HepG2 (cell line): ENCODE results near the gene RAP2A. TPM values are rescaled to one million over a fixed set of nuclear protein-coding genes. Genes with fewer than 3 reads are reported as not detected.

Source experiments
- EEA1 ChIP-seq: sonication (generic); formaldehyde crosslinking; IDR thresholded peaks from 2 replicates; pipeline ENCODE4 v1.5.1; 2020; ENCODE audit warnings: mild to moderate bottlenecking, missing genetic modification reagents, borderline replicate concordance
- HNF4A ChIP-seq: sonication (generic); formaldehyde crosslinking; IDR thresholded peaks from 2 replicates; pipeline ENCODE4 v1.4.0; 2020; ENCODE audit warnings: missing genetic modification reagents
- HNRNPL ChIP-seq: fragments of 200-400 bp; formaldehyde crosslinking; IDR thresholded peaks from 2 replicates; pipeline ENCODE4 v1.6.1; 2017; ENCODE audit warnings: mild to moderate bottlenecking, low read depth, low read length
- HOXA3 ChIP-seq: sonication (generic); formaldehyde crosslinking; IDR thresholded peaks from 2 replicates; pipeline ENCODE4 v1.5.0; 2020; ENCODE audit warnings: missing genetic modification reagents
- MAZ ChIP-seq, 2 experiments: sonication (generic) in 1 of 2; formaldehyde crosslinking in 1 of 2; IDR thresholded peaks; 2 replicates each; pipeline versions ENCODE4 v1.5.0 to v1.6.1; 2012 to 2020; ENCODE audit warnings: low read depth in 2 of 2, mild to moderate bottlenecking in 2 of 2, borderline replicate concordance in 1 of 2, improper control_type of control experiment in 1 of 2, low read length in 1 of 2, missing genetic modification reagents in 1 of 2, moderate library complexity in 1 of 2
- MBD4 ChIP-seq: IDR thresholded peaks from 2 replicates; pipeline ENCODE4 v1.6.1; 2012; ENCODE audit warnings: low read length, inconsistent platforms, borderline replicate concordance
- NRL ChIP-seq: sonication (generic); formaldehyde crosslinking; IDR thresholded peaks from 2 replicates; pipeline ENCODE4 v1.5.0; 2020; ENCODE audit warnings: missing genetic modification reagents, mild to moderate bottlenecking, moderate library complexity, borderline replicate concordance
- SRSF9 ChIP-seq: fragments of 200-400 bp; formaldehyde crosslinking; IDR thresholded peaks from 2 replicates; pipeline ENCODE4 v1.6.1; 2018; ENCODE audit warnings: borderline replicate concordance, mild to moderate bottlenecking, low read depth, low read length; ENCODE audit not compliant: insufficient read depth, poor library complexity, severe bottlenecking
- ZNF24 ChIP-seq: fragments of 450-650 bp; IDR thresholded peaks from 2 replicates; pipeline ENCODE4 v1.6.1; 2017; ENCODE audit warnings: antibody characterized with exemption, mild to moderate bottlenecking
- ZNF619 ChIP-seq: sonication (generic); formaldehyde crosslinking; IDR thresholded peaks from 2 replicates; pipeline ENCODE4 v1.4.0; 2020; ENCODE audit warnings: mild to moderate bottlenecking, missing genetic modification reagents
- polyA plus RNA-seq, 8 experiments: library from polyadenylated mRNA; depleted of rRNA in 3 of 8; stranded (reverse) in 7 of 8; unstranded in 1 of 8; fragments of >200 nt; fragmentation: Illumina TruSeq in 4 of 8; extraction: Trizol in 4 of 8; gene quantifications; 2 replicates each; pipeline versions ENCODE4 v1.2.1 to v1.2.3, GENCODE V29; 2011 to 2016; ENCODE audit warnings: low read depth in 4 of 8, missing spikeins in 1 of 8, mixed read lengths in 1 of 8; ENCODE audit not compliant: insufficient read depth in 1 of 8
- total RNA-seq, 5 experiments: library from RNA; depleted of rRNA; stranded (reverse); fragments of >200 nt; fragmentation: Illumina TruSeq; extraction: Trizol; gene quantifications; 2 replicates each; pipeline ENCODE4 v1.2.3, GENCODE V29; 2016; ENCODE audit warnings: low read depth in 1 of 5
- TF ChIP-seq, protein P1 (sequence below), 2 experiments: fragments of 450-650 bp in 1 of 2; sonication (generic) in 1 of 2; formaldehyde crosslinking in 1 of 2; IDR thresholded peaks; 2 replicates each; pipeline versions ENCODE4 v1.6.1 to v1.8.0; 2016 to 2022; ENCODE audit warnings: antibody characterized with exemption in 1 of 2, mild to moderate bottlenecking in 1 of 2, missing genetic modification reagents in 1 of 2
- TF ChIP-seq, protein P2 (sequence below): sonication (generic); formaldehyde crosslinking; IDR thresholded peaks from 2 replicates; pipeline ENCODE4 v1.9.0; 2021; ENCODE audit warnings: missing genetic modification reagents, borderline replicate concordance

RAP2A gene
- total and polyA plus RNA-seq, 2 of the 13 experiments (the other 11 are each of a cell fraction or from before 2014, with no cell fraction given) = 9.9 to 23.1 TPM

DNA sequence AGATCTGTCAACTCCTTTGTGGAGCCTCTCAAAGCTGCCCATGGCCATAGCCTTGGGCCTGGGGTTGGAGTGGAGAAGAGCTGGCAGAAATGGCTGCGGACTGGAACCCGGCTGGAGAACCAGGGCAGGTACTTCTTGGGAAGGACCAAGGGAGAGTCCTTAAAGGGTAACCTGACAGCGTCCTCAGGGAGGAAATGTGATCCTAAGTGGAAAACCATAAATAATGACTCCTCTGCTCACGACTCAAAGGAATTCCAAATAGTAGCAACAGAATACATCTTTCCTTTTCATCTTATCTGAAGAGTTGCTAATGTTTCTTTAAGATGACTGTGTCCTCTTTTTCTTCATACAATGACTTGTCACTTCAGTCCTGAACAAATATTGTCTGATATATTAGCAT lies 41.0 kb downstream of the RAP2A start (continued):
- TF ChIP-seq, protein P1, sequence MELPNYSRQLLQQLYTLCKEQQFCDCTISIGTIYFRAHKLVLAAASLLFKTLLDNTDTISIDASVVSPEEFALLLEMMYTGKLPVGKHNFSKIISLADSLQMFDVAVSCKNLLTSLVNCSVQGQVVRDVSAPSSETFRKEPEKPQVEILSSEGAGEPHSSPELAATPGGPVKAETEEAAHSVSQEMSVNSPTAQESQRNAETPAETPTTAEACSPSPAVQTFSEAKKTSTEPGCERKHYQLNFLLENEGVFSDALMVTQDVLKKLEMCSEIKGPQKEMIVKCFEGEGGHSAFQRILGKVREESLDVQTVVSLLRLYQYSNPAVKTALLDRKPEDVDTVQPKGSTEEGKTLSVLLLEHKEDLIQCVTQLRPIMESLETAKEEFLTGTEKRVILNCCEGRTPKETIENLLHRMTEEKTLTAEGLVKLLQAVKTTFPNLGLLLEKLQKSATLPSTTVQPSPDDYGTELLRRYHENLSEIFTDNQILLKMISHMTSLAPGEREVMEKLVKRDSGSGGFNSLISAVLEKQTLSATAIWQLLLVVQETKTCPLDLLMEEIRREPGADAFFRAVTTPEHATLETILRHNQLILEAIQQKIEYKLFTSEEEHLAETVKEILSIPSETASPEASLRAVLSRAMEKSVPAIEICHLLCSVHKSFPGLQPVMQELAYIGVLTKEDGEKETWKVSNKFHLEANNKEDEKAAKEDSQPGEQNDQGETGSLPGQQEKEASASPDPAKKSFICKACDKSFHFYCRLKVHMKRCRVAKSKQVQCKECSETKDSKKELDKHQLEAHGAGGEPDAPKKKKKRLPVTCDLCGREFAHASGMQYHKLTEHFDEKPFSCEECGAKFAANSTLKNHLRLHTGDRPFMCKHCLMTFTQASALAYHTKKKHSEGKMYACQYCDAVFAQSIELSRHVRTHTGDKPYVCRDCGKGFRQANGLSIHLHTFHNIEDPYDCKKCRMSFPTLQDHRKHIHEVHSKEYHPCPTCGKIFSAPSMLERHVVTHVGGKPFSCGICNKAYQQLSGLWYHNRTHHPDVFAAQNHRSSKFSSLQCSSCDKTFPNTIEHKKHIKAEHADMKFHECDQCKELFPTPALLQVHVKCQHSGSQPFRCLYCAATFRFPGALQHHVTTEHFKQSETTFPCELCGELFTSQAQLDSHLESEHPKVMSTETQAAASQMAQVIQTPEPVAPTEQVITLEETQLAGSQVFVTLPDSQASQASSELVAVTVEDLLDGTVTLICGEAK (IDR thresholded peaks at IDR 0.05) = no peak
- TF ChIP-seq, protein P1 (CRISPR knock-in tag; IDR thresholded peaks at IDR 0.05) = no peak
- TF ChIP-seq ZNF24 = no peak
- TF ChIP-seq NRL (CRISPR knock-in tag) = no peak
- no peak for TF ChIP-seq MAZ (IDR thresholded peaks at IDR 0.05; ENCODE audit: borderline replicate concordance, low read depth, low read length)
- no peak for TF ChIP-seq MAZ (CRISPR knock-in tag; IDR thresholded peaks at IDR 0.05; ENCODE audit: low read depth)
- no peak for TF ChIP-seq SRSF9
- TF ChIP-seq HNF4A (CRISPR knock-in tag) = no peak
- no peak for TF ChIP-seq ZNF619 (CRISPR knock-in tag)
- no peak for TF ChIP-seq MBD4
- no peak for TF ChIP-seq EEA1 (CRISPR knock-in tag)
- no peak for TF ChIP-seq HNRNPL
- TF ChIP-seq HOXA3 (CRISPR knock-in tag) = no peak
- TF ChIP-seq, protein P2, sequence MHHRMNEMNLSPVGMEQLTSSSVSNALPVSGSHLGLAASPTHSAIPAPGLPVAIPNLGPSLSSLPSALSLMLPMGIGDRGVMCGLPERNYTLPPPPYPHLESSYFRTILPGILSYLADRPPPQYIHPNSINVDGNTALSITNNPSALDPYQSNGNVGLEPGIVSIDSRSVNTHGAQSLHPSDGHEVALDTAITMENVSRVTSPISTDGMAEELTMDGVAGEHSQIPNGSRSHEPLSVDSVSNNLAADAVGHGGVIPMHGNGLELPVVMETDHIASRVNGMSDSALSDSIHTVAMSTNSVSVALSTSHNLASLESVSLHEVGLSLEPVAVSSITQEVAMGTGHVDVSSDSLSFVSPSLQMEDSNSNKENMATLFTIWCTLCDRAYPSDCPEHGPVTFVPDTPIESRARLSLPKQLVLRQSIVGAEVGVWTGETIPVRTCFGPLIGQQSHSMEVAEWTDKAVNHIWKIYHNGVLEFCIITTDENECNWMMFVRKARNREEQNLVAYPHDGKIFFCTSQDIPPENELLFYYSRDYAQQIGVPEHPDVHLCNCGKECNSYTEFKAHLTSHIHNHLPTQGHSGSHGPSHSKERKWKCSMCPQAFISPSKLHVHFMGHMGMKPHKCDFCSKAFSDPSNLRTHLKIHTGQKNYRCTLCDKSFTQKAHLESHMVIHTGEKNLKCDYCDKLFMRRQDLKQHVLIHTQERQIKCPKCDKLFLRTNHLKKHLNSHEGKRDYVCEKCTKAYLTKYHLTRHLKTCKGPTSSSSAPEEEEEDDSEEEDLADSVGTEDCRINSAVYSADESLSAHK (CRISPR knock-in tag) = no peak
- TF ChIP-seq, all 625 proteins: peak for 0
